NK-92 (cell line): ENCODE results near the gene SMPD2.

Experiments used
- DNase-seq: peaks from one replicate; lab custom pipeline; 2025; ENCODE audit not compliant: unreplicated experiment; lab: John Stamatoyannopoulos, UW

SMPD2 gene

DNA sequence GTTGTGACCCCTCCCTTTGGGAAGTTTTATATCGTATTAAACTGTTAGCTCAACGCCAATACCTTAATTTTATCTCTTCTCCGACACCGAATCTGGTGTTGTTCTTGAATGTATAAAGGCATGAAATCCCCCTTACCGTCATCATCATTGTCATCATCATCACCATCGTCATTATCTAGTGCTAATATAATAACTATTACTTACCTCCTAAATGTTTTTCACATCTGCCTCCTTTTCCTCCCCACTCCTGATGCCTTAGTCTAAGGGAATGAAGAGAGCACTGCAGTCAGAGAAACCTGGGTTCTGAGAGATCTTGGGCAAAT lies 43.2 kb downstream of the SMPD2 start:
- DNase-seq = no peak

DNA sequence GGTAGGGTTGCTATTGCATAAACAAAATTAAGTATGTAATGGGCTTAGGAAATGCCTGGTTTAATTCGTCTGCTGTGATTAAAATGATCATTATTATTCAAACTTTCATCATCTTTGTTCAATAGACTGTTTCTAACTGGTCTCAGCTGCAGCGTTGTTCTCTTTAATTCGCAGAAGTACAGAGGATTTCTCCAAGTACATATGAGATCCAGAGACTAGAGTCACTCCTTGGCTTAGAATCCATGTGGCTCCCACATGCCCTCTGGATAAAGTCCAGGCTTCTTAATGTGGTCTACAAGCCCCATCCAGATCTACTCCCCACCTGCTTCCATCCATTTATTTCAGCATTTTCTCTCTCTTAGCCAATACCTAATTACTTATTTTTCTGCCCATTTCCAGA lies 43.6 kb downstream of the SMPD2 start:
- no peak for DNase-seq

DNA sequence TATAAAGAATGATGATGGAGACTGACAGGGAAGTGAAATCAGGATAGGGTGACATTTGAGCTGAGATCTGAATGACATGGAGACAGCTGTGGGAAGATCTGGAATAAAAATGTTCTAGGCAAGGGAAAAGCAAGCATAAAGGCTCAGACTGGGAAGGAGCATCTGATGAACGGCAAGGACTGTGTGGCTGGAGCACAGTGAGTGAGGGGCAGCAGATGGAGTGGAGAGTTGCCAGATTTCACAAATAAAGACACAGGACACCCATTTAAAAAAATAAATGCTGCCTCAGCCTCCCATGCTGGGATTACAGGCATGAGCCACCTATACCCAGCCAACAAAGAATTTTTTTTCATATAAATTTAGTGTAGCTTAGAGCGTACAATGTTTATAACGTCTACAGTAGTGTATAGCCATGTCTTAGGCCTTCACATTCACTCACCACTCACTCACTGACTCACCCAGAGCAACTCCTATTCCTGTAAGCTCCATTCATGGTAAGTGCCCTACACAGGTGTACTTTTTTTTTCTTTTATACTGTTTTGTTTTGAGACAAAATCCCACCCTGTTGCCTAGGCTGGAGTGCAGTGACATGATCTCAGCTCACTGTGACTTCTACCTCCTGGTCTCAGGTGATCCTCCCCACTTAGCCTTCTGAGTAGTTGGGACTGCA lies 44.9 kb downstream of the SMPD2 start:
- DNase-seq = no peak

DNA sequence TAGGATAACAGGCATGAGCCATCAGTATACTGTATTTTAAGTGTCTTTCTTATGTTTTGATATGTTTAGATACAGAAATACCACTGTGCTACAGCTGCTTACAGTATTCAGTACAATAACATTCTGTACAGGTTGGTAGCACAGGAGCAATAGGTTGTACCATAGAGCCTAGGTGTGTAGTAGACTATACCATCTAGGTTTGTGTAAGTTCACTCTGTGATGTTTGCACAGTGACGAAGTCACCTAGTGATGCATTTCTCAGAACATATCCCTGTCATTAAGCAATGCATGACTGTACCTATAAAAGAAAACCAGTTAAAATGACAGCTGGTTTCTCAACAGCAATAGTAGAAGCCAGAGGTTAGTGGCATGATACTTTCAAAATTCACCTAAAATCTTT lies 45.5 kb downstream of the SMPD2 start:
- no peak for DNase-seq

DNA sequence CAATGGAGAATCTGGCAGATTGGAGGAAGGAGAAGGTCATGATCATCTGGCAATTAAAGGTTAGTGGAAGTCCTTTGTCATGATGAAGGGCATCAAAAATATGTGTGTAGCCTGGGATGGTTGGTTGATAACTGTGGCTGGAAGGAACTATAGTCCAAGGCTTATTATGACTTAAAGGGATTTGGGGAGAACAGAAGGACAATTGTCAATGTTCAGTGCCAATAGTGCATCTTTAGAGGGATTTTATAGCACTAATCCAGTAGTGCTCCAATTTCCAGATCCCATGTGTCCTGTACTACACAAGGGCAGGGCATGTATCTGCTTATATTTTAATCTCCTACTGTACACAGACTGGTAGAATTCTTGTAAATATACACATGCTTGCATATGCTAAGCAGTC lies 47.5 kb downstream of the SMPD2 start:
- no peak for DNase-seq

DNA sequence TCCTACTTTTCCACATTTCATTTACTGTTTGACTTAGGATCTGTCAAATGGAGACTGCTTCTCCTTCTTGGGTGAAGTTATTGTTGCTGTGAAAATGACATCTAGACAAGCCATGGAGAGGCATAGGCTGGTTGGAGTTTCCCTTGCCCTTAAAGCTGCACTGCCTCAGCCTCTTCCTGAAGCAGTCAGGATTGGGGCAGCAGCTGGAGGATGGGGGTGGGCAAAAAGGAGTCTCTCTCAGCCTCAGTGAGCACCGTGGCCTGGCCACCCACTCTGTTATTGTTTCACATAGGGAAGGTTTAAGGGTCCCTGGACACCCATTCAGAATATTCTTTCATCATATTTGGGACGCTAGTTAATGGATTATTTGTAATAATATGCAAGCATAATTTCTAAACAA lies 50.2 kb downstream of the SMPD2 start:
- no peak for DNase-seq

DNA sequence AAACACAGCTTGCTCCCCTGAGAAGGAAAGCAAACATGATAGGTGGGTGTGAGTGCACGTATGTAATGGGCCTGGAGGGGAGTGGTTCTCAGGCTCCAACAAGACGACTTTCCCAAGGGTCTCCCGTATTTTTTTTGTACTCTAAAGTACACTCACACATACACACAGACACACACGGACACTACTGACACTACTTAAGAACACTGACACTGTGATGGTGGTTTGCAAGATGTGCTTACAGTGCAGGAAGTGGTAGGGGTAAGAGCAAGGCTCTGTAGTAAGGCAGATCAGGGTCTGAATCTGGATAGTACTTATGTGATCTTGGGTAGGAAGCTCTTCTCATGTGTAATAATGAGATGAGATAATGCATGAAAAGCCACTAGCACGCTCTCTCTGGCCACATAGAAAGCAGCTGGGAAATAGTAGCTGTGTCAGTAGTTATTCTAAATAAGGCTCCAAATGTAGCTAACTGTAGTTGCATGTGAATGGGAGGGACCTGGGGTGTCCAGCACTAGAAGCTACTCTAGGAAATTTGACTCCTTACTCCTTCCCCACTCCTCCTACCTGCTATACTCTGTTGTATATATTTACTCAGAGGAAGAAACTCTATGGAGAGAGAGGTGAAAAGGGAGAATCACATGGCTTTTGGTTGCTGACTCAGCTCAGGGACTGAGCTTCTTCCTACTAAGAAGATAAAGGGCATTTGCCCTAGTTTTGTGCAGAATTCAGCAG lies 50.8 kb downstream of the SMPD2 start:
- no peak for DNase-seq
